K562 (cell line): ENCODE measurements around the gene CCDC33. TPM values are rescaled to one million over a fixed set of nuclear protein-coding genes. Genes with fewer than 3 reads are reported as not detected.

Experiments used
- CCAR2 ChIP-seq: fragments of 200-400 bp; formaldehyde crosslinking; IDR thresholded peaks from 2 replicates; pipeline ENCODE4 v1.6.1; 2017; ENCODE audit warnings: mild to moderate bottlenecking, low read depth, low read length
- CTBP1 ChIP-seq: fragments of 450-650 bp; IDR thresholded peaks from 2 replicates; pipeline ENCODE4 v1.6.1; 2016; ENCODE audit warnings: borderline replicate concordance
- HDAC2 ChIP-seq: fragments of 450-650 bp; IDR thresholded peaks from 2 replicates; pipeline ENCODE4 v1.6.1; 2016; ENCODE audit warnings: mild to moderate bottlenecking
- HDGF ChIP-seq: fragments of 450-650 bp; IDR thresholded peaks from 2 replicates; pipeline ENCODE4 v1.6.1; 2016
- KAT7 ChIP-seq: sonication (generic); formaldehyde crosslinking; IDR thresholded peaks from 2 replicates; pipeline ENCODE4 v1.8.0; 2022; ENCODE audit warnings: missing genetic modification reagents, mild to moderate bottlenecking, borderline replicate concordance
- PYGO2 ChIP-seq: fragments of 450-650 bp; IDR thresholded peaks from 2 replicates; pipeline ENCODE4 v1.6.1; 2016; ENCODE audit warnings: mild to moderate bottlenecking, missing genetic modification characterization, moderate library complexity, missing compliant biosample characterization
- RFX7 ChIP-seq: fragments of 250-450 bp; sonication (Bioruptor Pico); IDR thresholded peaks from 2 replicates; pipeline ENCODE4 v1.5.1; 2021; ENCODE audit warnings: mild to moderate bottlenecking
- SAFB ChIP-seq: fragments of 200-400 bp; formaldehyde crosslinking; IDR thresholded peaks from 2 replicates; pipeline ENCODE4 v1.6.1; 2017; ENCODE audit warnings: low read depth, low read length, borderline replicate concordance
- STAT5B ChIP-seq: fragments of 250-450 bp; sonication (Bioruptor Pico); IDR thresholded peaks from 2 replicates; pipeline ENCODE4 v1.8.0; 2021; ENCODE audit warnings: mild to moderate bottlenecking, inconsistent platforms
- polyA plus RNA-seq, 8 experiments: library from polyadenylated mRNA; depleted of rRNA in 4 of 8; stranded (reverse) in 5 of 8; unstranded in 3 of 8; fragments of >200 nt; fragmentation: Nextera tagmentation in 2 of 8; fragmentation: Illumina TruSeq in 1 of 8; extraction: Ambion mirVana in 2 of 8; extraction: Trizol in 1 of 8; gene quantifications; 2 replicates each; pipeline versions ENCODE4 v1.2.1 to v1.2.3, GENCODE V29; 2011 to 2014; ENCODE audit warnings: inconsistent platforms in 1 of 8, missing spikeins in 1 of 8
- total RNA-seq, 7 experiments: library from RNA; depleted of rRNA in 6 of 7; stranded (reverse); fragments of >200 nt in 6 of 7; fragmentation: Illumina TruSeq in 2 of 7; extraction: Trizol in 2 of 7; gene quantifications; 2 replicates each; pipeline versions ENCODE4 v1.2.1 to v1.2.3, GENCODE V29; 2011 to 2021; ENCODE audit warnings: low replicate concordance in 1 of 7
- TF ChIP-seq, protein P1 (sequence below): fragments of 450-650 bp; IDR thresholded peaks from 2 replicates; pipeline ENCODE4 v1.6.1; 2016; ENCODE audit warnings: mild to moderate bottlenecking, moderate library complexity
- TF ChIP-seq, protein P2 (sequence below): sonication (generic); formaldehyde crosslinking; IDR thresholded peaks from 2 replicates; pipeline ENCODE4 v1.8.0; 2023; ENCODE audit warnings: mild to moderate bottlenecking, missing genetic modification reagents
- TF ChIP-seq, protein P3 (sequence below): sonication (generic); IDR thresholded peaks from 2 replicates; pipeline ENCODE4 v1.6.1; 2016

Gene CCDC33
- total and polyA plus RNA-seq, 9 of the 15 experiments (the other 6 are each of a cell fraction or from before 2014, with no cell fraction given): 0.08 to 1.1 (median 0.15) TPM; not detected in 4

DNA sequence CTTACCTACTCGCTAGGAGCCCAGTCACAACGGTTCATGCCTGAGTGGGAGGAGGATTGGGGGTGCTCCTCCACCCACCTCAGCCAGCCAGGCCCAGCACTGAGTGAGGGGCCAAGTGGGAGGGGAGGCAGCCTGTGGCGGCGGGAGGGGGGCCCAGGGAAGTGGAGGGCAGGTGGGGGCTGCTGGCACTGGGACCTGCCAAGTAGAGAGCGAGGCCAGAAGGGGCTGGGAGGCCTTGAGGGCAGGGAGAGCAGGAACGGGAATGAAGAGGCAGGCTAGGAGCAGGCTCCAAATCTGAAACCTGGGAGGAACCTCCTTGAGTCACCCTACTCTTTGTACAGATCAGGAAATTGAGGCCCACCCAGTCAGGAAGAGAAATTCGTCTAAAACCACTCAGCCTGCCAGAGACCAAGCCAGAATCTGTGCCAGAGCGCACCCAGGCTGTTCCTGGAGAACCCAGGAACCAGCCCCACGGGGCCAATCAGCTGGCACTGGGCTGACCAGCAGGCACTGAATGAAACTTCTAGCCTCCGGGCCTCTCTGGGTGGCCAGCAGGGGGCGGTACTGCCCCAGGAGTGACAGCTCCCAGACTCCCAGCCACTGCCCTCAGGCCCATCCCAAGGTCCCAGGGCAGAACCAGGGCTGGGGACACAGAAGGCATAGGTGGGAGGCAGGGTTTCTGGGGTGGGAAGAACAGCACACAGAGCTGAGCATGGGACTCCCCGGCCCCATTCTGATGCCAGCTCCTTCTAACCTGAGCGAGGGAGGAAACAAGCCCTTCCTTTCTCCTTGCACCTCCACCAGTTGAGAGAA, 146.1 kb downstream of the CCDC33 start (continued):
- TF ChIP-seq, protein P1, sequence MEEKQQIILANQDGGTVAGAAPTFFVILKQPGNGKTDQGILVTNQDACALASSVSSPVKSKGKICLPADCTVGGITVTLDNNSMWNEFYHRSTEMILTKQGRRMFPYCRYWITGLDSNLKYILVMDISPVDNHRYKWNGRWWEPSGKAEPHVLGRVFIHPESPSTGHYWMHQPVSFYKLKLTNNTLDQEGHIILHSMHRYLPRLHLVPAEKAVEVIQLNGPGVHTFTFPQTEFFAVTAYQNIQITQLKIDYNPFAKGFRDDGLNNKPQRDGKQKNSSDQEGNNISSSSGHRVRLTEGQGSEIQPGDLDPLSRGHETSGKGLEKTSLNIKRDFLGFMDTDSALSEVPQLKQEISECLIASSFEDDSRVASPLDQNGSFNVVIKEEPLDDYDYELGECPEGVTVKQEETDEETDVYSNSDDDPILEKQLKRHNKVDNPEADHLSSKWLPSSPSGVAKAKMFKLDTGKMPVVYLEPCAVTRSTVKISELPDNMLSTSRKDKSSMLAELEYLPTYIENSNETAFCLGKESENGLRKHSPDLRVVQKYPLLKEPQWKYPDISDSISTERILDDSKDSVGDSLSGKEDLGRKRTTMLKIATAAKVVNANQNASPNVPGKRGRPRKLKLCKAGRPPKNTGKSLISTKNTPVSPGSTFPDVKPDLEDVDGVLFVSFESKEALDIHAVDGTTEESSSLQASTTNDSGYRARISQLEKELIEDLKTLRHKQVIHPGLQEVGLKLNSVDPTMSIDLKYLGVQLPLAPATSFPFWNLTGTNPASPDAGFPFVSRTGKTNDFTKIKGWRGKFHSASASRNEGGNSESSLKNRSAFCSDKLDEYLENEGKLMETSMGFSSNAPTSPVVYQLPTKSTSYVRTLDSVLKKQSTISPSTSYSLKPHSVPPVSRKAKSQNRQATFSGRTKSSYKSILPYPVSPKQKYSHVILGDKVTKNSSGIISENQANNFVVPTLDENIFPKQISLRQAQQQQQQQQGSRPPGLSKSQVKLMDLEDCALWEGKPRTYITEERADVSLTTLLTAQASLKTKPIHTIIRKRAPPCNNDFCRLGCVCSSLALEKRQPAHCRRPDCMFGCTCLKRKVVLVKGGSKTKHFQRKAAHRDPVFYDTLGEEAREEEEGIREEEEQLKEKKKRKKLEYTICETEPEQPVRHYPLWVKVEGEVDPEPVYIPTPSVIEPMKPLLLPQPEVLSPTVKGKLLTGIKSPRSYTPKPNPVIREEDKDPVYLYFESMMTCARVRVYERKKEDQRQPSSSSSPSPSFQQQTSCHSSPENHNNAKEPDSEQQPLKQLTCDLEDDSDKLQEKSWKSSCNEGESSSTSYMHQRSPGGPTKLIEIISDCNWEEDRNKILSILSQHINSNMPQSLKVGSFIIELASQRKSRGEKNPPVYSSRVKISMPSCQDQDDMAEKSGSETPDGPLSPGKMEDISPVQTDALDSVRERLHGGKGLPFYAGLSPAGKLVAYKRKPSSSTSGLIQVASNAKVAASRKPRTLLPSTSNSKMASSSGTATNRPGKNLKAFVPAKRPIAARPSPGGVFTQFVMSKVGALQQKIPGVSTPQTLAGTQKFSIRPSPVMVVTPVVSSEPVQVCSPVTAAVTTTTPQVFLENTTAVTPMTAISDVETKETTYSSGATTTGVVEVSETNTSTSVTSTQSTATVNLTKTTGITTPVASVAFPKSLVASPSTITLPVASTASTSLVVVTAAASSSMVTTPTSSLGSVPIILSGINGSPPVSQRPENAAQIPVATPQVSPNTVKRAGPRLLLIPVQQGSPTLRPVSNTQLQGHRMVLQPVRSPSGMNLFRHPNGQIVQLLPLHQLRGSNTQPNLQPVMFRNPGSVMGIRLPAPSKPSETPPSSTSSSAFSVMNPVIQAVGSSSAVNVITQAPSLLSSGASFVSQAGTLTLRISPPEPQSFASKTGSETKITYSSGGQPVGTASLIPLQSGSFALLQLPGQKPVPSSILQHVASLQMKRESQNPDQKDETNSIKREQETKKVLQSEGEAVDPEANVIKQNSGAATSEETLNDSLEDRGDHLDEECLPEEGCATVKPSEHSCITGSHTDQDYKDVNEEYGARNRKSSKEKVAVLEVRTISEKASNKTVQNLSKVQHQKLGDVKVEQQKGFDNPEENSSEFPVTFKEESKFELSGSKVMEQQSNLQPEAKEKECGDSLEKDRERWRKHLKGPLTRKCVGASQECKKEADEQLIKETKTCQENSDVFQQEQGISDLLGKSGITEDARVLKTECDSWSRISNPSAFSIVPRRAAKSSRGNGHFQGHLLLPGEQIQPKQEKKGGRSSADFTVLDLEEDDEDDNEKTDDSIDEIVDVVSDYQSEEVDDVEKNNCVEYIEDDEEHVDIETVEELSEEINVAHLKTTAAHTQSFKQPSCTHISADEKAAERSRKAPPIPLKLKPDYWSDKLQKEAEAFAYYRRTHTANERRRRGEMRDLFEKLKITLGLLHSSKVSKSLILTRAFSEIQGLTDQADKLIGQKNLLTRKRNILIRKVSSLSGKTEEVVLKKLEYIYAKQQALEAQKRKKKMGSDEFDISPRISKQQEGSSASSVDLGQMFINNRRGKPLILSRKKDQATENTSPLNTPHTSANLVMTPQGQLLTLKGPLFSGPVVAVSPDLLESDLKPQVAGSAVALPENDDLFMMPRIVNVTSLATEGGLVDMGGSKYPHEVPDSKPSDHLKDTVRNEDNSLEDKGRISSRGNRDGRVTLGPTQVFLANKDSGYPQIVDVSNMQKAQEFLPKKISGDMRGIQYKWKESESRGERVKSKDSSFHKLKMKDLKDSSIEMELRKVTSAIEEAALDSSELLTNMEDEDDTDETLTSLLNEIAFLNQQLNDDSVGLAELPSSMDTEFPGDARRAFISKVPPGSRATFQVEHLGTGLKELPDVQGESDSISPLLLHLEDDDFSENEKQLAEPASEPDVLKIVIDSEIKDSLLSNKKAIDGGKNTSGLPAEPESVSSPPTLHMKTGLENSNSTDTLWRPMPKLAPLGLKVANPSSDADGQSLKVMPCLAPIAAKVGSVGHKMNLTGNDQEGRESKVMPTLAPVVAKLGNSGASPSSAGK: no peak
- TF ChIP-seq, protein P2, sequence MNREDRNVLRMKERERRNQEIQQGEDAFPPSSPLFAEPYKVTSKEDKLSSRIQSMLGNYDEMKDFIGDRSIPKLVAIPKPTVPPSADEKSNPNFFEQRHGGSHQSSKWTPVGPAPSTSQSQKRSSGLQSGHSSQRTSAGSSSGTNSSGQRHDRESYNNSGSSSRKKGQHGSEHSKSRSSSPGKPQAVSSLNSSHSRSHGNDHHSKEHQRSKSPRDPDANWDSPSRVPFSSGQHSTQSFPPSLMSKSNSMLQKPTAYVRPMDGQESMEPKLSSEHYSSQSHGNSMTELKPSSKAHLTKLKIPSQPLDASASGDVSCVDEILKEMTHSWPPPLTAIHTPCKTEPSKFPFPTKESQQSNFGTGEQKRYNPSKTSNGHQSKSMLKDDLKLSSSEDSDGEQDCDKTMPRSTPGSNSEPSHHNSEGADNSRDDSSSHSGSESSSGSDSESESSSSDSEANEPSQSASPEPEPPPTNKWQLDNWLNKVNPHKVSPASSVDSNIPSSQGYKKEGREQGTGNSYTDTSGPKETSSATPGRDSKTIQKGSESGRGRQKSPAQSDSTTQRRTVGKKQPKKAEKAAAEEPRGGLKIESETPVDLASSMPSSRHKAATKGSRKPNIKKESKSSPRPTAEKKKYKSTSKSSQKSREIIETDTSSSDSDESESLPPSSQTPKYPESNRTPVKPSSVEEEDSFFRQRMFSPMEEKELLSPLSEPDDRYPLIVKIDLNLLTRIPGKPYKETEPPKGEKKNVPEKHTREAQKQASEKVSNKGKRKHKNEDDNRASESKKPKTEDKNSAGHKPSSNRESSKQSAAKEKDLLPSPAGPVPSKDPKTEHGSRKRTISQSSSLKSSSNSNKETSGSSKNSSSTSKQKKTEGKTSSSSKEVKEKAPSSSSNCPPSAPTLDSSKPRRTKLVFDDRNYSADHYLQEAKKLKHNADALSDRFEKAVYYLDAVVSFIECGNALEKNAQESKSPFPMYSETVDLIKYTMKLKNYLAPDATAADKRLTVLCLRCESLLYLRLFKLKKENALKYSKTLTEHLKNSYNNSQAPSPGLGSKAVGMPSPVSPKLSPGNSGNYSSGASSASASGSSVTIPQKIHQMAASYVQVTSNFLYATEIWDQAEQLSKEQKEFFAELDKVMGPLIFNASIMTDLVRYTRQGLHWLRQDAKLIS (CRISPR knock-in tag): no peak
- TF ChIP-seq STAT5B (CRISPR knock-in tag) (no peak), CCAR2 (no peak), PYGO2 (no peak), KAT7 (CRISPR knock-in tag) (no peak), HDAC2 (no peak), RFX7 (CRISPR knock-in tag) (no peak), SAFB (no peak), CTBP1 (peak; percentile 51; the same call in 1 of the 2 replicates), HDGF (peak; percentile 58; the same call in 1 of the 2 replicates)
- TF ChIP-seq, protein P3, sequence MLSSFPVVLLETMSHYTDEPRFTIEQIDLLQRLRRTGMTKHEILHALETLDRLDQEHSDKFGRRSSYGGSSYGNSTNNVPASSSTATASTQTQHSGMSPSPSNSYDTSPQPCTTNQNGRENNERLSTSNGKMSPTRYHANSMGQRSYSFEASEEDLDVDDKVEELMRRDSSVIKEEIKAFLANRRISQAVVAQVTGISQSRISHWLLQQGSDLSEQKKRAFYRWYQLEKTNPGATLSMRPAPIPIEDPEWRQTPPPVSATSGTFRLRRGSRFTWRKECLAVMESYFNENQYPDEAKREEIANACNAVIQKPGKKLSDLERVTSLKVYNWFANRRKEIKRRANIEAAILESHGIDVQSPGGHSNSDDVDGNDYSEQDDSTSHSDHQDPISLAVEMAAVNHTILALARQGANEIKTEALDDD: no peak
